ENCODE data around the gene PSMB10.
"Not testable (repeated sequence)": the region's sequence is repeated elsewhere in the genome, so short reads cannot be mapped to it uniquely, and the experiment has no call there.

Gene PSMB10

DNA sequence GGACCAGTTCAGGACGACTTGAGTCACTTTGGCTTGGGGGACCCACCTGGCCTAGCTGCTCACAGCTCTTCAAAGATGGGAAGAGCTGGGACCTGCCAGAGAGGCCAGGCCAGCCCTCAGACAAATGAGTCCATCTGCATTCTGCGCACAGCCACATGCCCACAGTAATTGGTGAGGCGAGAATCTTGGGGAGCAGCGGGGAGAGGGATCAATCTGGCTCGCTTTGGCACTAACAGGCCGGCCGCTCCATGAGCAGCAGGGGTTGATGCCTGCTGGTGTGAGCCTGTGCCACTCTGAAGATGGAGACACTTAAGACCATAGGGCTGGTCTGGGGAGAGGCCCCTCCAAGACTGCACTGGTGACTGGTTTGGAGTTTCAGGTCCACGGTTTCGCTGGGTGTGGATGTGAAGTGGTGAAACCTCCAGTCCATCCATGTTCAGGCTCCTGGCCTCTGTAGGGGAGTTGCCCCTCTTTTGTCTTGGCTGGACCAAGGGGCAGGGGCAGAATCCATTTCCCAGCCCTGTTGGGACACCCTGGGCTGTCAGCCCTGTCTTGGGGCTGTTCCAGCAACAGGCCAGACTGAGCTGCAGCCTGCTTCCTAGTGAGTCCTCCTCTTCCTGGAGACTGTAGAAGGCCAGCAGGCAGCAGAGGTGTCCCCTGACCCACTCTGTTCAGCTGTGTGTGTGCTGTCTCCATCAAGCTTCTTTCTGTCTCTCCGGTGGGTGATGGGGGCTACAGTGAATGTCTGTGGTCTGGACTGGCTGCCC, 12.3 kb downstream of the PSMB10 start:
- no peak for DNase-seq

DNA sequence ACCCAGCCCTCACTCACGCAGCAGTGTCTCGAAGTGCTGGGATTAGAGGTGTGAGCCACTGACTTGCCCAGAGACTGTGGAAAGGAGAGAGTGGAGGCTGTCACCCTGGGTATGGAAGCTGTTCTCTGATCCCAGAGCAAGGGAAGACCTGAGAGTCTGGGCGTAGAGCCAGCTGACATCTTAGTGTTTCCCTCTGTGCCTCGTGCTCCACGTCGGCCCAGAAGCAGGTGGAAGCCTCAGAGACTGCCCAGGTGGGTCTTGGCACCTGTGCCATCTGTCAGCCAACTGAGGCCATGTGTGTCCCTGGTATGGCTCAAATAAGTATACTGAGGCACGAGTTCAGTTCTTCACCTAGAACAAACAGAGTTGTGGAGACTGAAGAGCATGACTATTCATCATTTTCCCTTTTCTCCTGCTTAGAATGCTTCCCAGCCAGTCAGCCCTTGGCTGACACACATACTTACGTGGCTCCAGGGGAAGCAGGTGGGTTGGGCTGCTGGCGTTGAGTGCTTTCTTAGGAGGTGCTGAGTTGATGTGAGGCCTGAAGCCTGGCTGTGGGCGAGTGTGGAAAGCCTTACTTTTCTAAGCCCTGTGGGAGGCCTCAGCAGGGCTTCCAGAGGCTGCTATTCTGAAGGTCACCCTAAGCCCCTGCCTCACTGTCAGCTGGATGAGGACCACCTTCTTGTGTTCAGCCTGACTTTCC, 13.1 kb downstream of the PSMB10 start:
- no peak for DNase-seq

DNA sequence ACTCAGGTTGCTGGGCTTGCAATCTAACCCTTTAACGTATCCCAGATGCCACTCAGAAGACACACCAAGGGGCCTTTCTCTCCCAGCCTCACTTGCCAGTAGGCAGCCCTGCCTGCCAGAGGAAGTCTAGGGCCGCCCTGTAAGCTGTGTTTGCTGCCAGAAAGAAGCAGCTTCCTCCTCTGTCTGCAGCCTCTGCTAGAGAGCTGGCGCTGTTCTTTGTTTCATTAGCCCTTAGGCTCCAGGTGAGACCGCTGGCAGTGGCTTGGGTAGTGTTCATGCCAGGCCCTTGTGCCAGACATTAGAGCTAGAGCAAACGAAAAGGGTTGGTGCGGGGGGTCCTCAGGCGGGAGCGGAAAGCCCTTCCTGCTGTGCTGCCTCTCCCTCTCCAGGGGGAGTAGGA, 13.9 kb downstream of the PSMB10 start:
- DNase-seq: no peak

DNA sequence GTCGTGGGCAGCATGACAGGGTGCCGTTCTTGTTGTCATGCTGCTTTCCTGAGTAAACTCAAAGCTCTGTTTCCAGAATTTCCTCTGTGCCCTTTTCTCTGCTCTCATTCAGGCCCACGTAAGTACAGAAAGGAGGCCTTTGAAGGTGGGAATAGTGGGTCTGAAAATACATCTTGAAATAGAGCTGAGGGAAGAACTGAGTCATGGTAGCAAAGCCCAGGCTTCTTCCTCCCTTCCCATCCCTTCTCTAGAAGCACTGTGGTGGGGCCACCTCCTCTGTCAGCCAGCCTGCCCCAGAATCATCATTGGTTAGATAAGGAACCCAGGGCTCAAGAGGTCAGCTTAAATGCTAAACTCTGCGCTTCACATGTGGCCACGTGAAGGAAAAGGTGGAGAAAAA, 14.4 kb downstream of the PSMB10 start:
- DNase-seq: no peak

DNA sequence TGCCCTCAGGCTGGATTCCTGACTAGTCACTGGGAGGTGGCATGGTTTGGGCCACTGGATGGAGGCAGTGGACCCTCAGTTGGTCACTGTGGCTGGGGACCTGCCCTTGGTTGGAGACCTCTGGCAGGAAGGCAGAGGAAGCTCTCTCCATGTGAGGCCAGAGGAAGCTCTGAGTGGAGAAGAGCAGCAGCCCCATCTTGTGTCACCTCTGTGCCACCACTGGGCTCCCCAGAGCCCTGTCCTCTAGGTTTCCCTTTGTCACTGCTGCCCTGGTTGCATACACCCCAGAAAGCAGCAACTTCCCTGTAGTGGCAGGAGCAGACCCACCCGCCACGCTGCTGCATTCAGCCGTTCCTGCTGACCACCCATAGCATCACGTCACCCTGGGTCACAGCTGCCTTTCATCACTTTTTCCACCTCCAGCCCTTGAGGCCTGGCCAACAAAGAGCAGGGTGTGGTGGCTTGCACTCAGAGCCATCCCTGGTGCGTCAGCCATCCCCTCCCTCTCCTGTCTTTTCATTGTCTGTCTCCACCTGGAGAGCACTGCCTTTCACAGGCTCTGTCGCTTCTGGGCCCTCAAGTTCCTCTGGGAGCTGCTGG, 16.9 kb downstream of the PSMB10 start:
- DNase-seq: no peak

DNA sequence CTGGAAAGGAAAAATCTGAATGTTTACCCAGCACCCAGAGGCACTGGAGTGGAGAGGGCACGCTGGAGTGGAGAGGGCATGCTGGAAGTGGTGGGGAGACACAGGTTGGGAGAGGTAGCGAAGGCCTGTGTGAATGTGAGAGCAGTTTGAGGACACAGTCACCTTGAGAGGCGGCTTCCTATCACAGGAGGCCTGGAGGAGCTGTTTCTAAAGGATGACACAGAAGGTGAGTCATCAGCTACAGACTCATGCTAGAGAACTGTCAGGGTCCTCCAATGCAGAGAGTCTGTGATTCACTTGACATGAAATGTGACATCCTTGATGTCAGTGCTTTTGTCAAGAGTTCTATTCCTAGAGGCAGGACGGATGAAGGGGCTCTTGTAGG, 18.8 kb downstream of the PSMB10 start:
- DNase-seq: peak; percentile 52 to 56

DNA sequence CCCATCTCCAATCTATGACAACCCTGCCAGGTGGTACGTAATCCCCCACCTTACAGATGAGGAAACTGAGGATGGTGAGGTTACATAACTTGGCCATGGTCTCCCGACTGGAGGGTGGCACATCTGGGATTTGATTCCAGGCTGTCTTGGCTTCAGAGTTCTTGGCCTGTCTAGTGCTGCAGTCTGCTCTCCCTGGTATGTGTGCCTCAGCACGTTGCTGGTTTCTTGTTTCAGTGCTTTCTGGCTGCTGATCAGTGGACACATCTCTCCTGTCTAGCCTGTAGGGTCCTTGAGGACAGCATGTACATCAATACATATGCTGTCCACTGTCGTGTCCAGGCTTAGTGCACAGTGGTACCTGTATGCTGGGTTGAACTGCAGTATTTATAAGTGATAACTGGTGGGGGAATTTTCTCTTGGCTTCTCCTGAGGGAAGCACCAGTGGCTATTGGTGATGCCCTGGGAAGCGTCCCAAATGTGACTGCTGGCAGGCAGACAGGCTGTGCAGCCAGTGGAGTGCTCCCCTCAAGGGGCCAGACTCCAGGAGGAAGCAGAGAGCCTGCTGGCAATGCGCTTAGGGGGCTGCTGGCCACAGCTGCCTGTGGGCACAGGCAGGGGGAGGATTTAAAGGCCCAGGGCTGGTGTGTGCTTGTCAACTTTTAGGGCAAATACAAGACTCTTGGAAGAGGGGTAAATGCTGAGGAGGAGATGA, 19.4 kb downstream of the PSMB10 start:
- no peak for DNase-seq

DNA sequence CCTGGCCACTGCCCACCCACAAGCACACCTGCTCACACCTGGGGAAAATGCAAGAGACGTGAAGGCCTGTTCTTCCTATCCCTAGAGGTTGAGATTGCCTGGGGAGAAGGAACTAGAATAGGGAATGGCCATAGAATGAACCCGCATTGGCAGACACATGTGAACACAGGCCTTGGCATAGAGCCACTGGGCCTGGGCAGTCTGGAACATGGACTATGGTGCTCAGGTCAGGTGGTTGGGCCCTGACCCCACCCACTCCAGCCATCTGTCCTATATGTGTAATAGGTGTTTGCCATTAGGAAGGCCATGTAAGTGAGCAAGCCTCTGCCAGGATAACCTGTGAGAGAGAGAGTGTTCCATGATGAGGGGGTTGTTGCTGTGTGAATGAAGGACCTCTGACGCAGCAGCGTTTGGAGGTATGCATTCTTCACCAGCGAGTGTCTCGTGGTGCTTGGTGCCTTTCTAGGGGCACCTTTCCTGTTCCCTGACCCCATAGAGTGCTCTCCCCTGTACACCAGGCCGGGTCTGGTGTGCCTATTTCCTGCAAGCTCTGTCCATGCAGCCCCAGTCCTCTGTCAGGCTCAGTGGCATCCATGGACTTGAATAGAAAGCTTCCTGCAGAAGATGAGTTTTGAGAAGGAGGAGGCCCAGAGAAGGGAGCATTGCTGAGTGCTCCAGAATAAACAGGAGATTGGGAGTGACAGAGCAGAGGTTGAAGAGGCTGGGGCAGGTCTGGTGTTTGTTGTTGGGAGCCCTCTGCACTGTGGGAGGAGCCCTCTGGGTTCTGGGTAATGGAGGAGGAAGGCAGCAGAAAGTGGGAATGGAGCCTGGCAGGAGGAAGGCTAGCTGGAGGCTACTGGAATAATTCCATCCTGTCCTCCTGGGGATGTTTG, 20.6 kb downstream of the PSMB10 start:
- DNase-seq: no peak

DNA sequence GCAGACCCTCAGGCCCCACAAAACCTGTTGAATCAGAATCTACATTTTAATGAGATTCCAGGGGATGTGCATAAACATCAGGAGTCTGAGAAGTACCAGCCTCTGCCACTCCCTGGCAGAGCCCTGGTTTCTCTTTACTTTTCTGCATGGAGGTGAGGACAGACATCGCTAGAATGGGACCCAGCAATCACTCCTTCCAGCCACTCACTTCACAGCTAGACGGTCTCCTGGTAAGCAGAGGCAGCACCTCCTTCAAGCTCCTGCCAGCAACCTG, 21.2 kb downstream of the PSMB10 start:
- not testable (repeated sequence) for DNase-seq

DNA sequence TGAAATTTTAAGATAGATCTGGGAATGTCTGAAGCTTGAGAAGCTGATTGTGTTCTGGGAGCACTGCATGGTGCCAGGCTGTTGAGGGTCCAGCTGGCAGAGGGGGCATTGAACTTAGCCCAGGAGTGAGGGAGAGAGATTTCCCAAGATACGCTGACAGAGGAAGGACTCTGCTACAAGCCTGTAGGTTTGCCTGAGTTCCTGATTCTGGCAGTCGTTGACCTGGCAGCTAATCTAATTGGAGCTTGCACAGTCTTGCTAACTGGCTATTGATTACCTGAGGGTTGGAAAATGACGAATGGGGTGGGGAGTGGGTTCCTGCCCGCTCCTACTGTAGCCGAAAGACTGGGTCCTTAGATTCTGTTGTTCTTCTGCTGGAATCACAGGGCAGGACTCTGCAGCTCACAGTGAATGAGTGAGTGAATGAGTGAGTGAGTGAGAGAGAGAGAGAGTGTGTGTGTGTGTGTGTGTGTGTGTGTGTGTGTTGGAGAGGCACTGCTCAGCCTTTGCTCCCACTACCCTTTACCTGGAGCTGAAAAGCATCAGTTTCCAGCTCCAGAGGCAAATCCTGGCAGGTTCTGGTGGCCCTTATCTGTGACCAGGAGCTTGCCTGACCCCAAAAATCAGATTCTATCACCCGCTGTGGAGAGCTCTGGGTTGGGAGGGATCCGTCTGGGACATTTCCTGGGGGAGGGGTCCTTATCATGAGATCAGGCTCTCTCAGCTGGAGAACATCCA, 21.7 kb downstream of the PSMB10 start:
- no peak for DNase-seq

DNA sequence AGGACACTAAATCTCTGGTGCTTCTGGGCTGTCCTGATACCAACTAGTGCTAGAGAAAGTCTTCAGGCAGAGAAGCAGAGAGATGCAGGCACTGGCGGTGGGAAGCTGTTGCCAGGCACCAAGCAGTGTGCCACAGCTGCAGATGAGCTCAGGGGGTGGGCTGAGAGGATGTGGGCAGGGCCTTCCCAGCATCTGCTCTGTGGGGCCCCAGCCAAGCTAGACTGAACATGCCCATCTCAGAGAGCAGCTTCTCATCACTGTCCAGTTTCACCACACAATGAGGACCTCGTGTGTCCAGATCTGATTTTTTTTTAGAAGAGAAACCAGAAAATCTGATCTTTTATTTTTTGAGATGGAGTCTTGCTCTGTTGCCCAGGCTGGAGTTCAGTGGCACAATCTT, 26.5 kb downstream of the PSMB10 start:
- DNase-seq: no peak

DNA sequence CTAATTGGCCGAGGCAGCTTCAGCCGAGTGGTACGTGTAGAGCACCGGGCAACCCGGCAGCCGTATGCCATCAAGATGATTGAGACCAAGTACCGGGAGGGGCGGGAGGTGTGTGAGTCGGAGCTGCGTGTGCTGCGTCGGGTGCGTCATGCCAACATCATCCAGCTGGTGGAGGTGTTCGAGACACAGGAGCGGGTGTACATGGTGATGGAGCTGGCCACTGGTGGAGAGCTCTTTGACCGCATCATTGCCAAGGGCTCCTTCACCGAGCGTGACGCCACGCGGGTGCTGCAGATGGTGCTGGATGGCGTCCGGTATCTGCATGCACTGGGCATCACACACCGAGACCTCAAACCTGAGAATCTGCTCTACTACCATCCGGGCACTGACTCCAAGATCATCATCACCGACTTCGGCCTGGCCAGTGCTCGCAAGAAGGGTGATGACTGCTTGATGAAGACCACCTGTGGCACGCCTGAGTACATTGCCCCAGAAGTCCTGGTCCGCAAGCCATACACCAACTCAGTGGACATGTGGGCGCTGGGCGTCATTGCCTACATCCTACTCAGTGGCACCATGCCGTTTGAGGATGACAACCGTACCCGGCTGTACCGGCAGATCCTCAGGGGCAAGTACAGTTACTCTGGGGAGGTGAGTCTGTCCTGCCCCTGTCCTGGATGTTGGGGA, 27.5 kb downstream of the PSMB10 start:
- no peak for DNase-seq

DNA sequence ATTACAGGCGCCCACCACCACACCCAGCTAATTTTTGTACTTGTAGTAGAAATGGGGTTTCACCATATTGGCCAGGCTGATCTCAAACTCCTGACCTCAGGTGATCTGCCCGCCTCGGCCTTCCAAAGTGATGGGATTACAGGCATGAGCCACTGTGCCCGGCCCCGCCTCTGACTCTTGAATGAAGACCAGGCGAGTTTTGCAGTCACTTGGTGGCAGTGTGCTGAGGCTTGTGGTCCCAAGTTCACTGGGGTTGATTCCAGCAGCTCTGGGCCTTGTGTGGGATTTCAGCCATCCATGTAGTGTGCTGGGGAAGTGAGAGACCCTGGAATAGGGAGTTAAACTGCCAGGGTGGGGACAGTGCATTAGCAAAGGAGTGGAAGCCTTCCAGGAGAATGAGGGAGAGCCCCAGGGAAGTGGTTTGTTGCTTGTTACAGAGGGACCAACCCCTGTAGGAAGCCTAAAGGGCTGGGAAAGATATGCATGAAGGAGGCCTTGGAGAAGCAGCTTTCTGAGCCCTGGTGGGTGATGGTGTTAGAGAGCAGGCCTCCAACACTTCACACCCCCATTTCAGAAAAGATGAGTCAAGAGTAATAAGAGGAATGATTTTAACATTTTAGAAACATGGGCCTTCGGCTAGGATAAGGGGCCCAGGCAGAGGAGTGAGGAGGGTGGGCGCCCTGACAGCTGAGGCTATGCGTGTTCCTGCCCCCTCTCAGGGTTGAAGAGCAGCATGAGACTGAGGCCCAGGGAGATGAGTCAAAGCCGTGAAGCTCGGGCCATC, 29.1 kb downstream of the PSMB10 start:
- no peak for DNase-seq

DNA sequence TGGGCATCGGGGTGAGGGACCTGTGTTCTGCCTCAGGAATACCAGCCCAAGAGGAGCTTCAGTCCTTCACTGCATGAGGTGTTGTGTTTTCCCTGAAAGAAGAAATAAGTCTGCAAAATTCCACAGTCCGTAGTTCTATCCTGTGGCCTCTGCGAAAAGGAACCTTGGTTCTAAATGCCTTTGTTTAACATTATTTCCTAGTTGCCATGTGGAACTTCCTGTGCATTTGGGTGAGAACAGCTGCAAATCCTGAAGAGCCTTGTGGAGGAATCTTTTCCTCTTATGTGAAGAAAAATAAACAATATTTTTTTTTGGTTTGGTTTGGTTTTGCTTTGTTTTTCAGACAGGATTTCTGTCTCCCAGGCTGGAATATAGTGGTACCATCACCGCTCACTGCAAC, 33.8 kb downstream of the PSMB10 start:
- DNase-seq: no peak

DNA sequence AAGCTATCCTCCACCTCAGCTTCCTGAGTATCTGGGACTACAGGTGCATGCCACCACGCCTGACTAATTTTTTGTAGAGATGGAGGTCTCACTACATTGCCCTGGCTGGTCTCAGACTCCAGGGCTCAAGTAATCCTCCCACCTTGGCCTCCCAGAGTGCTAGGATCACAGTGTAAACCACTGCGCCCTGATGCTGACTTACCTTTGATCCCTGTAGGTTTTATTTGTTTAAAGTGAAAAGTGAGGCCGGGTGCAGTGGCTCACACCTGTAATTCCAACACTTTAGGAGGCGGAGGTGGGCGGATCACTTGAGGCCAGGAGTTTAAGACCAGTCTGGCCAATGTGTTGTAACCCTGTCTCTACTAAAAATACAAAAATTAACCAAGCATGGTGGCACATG, 34.9 kb downstream of the PSMB10 start:
- no peak for DNase-seq

DNA sequence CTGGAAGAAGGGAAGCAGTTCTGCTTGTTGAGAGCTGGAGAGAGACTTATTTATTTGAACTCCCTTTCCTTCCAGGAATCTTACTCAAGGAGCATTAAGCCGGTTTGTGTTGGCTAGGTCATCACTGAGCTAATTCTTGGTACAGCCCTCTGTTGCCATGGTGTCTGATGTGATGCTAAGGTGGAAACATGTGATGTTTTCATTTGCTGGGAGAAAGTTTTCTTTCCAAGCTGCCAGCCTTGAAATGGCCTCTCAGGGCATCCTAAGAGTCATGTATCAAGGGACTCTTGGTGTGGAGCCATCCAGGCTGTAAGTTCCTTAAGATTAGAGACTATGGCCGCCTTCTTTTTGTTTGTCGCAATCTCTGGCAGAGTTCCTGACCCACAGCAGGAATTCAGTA, 39.4 kb downstream of the PSMB10 start:
- DNase-seq: no peak

DNA sequence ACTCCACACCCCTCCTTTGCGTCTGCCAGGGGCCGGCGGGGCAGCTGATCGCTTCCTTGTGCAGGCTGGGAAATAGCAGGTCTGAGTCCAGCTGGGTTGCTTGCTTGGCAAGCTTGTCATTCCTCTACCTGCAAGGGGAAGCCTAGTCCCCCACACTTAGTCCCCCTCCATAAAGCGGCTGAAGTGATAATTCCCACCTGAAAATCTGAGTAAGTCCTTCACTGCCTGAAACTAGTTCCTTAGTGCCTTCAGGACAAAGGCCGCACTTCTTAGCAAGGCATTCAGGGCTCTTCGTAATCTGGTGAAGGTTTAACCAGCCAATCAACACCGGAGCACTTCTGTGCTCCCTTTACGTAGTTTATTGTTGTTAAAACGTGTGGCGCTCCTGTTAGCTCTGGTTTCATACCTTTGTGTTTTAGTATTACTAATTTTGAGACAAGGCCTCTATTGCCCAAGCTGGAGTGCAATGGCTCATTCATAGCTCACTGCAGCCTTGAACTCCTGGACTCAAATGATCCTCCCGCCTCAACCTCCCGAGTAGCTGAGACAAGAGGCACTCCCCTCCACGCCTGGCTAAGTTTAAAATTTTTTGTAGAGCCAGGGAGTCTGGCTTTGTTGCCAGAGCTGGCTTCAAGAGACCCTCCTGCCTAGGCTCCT, 42.8 kb downstream of the PSMB10 start:
- no peak for DNase-seq

DNA sequence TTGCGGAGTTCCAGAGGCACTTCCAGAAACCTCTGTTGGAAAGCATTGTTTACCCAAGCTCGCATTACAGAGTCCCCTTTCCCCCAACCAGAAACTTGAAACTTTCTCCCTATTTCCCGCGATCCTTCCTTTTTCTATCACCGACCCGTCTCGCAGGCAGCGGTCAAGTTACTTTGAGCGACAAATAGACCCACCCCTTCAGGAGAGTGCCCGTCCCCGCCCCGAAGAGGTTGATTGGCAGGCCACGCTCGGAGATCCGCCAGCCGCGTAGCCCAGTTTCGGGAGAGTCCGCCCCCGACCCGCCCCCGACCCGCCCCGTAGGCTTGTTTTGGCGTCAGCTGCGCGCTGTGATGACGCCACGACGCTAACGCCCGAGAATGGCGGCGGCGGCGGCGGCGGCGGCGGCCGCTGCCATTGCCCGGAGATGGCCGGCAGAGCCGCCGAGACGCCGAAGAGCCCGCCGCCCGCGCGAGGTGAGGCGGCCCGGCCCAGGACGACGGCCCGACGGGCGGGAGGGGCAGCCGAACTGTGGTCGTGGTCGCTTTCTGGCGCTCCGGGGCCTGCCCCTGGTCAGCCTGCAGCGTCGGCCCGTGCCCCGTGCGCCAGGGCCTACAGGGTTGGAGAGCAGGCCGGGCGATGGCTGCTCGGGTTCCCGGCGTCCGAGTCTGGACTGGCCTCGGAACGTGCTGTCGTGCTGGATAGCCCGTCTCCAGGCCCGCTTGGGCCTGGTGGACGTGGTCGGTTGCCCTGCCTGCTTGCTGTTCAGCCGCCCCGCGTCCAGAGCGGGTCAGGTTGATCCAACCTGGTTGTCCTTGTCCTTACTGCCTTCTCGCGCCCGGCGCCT, 43.5 kb downstream of the PSMB10 start, which contains the start of gene PSKH1:
PSKH1 (plus strand) TSS at position 356 of the 844 bp plus-strand sequence. CDS start 15,496 bp downstream, outside the sequence.
- DNase-seq: peak; percentile 95 to 96

DNA sequence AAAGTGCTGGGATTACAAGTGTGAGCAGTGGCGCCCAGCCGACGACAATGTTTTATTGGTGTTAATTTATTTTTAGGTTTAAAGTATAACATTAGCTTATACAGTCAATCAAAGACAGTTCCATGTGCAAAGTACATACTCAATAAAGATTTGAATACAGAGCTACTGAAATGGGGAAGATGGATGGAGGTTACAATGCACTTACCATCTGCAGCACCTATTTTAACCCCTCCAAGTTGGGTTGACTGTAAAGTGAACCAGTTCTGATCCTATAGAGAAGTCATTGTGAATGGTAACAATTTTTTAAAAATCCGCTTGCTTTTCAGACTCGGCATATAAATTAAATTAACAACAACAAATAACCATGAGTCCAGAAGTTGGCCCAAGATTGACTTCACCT, 44.3 kb downstream of the PSMB10 start:
- DNase-seq: no peak
